OCI-LY1 (cell line): ENCODE results near the gene ANO2.
A peak's percentile ranks its signal among the peaks of the same experiment; 100 is the strongest.

Source experiments
- H2AFZ ChIP-seq: fragments of 200-600 bp; sonication (generic), shearing (Covaris generic); 2 replicates; pipeline ENCODE4 v1.6.0; 2014; ENCODE audit warnings: antibody characterized with exemption, mild to moderate bottlenecking, low read length
- H3F3A ChIP-seq: fragments of 200-600 bp; sonication (generic), shearing (Covaris generic); 2 replicates; pipeline ENCODE4 v1.6.0; 2014; ENCODE audit warnings: mild to moderate bottlenecking, antibody characterized with exemption, low read length, moderate library complexity; ENCODE audit not compliant: insufficient read depth
- H3K27ac ChIP-seq: fragments of 200-600 bp; sonication (generic); 2 replicates; pipeline ENCODE4 v1.5.1; 2014; ENCODE audit warnings: low read length, mixed run types, mild to moderate bottlenecking, low read depth; ENCODE audit not compliant: poor library complexity, severe bottlenecking
- H3K27me3 ChIP-seq: fragments of 200-600 bp; sonication (generic); 2 replicates; pipeline ENCODE4 v1.6.0; 2014; ENCODE audit warnings: antibody characterized with exemption, mild to moderate bottlenecking, low read length, moderate library complexity; ENCODE audit not compliant: insufficient read depth
- H3K36me3 ChIP-seq: fragments of 200-600 bp; sonication (generic); 2 replicates; pipeline ENCODE4 v1.6.1; 2014; ENCODE audit warnings: mild to moderate bottlenecking, antibody characterized with exemption, low read length, moderate library complexity, mixed read lengths; ENCODE audit not compliant: insufficient read depth
- H3K4me1 ChIP-seq: fragments of 200-600 bp; sonication (generic); 2 replicates; pipeline ENCODE4 v1.5.1; 2014; ENCODE audit warnings: mild to moderate bottlenecking, low read length, moderate library complexity; ENCODE audit not compliant: insufficient read depth, severe bottlenecking
- H3K4me2 ChIP-seq: fragments of 200-600 bp; sonication (generic), shearing (Covaris generic); 2 replicates; pipeline ENCODE4 v1.6.1; 2014; ENCODE audit warnings: low read length
- H3K4me3 ChIP-seq: fragments of 200-600 bp; sonication (generic); 2 replicates; pipeline ENCODE4 v1.5.1; 2014; ENCODE audit warnings: low read length, low read depth, mild to moderate bottlenecking, mixed read lengths; ENCODE audit not compliant: poor library complexity, severe bottlenecking
- H3K79me2 ChIP-seq: fragments of 200-600 bp; shearing (Covaris generic); 2 replicates; pipeline ENCODE4 v1.6.1; 2016; ENCODE audit warnings: mixed run types, low read length, mixed read lengths; ENCODE audit not compliant: insufficient read depth
- H3K9ac ChIP-seq: fragments of 200-600 bp; sonication (generic), shearing (Covaris generic); 2 replicates; pipeline ENCODE4 v1.6.1; 2014; ENCODE audit warnings: mild to moderate bottlenecking, low read length, mixed read lengths
- H3K9me2 ChIP-seq: fragments of 200-600 bp; sonication (generic), shearing (Covaris generic); 2 replicates; pipeline ENCODE4 v1.6.1; 2014; ENCODE audit warnings: low read depth, mild to moderate bottlenecking, low read length, mixed read lengths
- H3K9me3 ChIP-seq: fragments of 200-600 bp; shearing (Covaris generic); 2 replicates; pipeline ENCODE4 v1.6.1; 2014; ENCODE audit warnings: low read length, mixed read lengths
- H4K20me1 ChIP-seq: fragments of 200-600 bp; sonication (generic), shearing (Covaris generic); 2 replicates; pipeline ENCODE4 v1.6.0; 2016; ENCODE audit warnings: mild to moderate bottlenecking, low read length; ENCODE audit not compliant: insufficient read depth
- EZH2 ChIP-seq: fragments of 200-600 bp; sonication (generic), shearing (Covaris generic); IDR thresholded peaks from 2 replicates; pipeline ENCODE4 v1.8.0; 2017; ENCODE audit warnings: borderline replicate concordance, mixed run types, mild to moderate bottlenecking, antibody characterized with exemption, low read length, moderate library complexity, mixed read lengths
- TF ChIP-seq, protein P1 (sequence below): fragments of 200-600 bp; sonication (generic), shearing (Covaris generic); IDR thresholded peaks from 2 replicates; pipeline ENCODE4 v1.5.1; 2017; ENCODE audit warnings: mild to moderate bottlenecking, antibody characterized with exemption, low read length, moderate library complexity, mixed read lengths

Gene ANO2

GRCh38 chr12:5556946-5557673 is 387.9 kb downstream of the ANO2 start:
- 0 out of 2 replicates have a peak, but pooled peaks cover 3% of the 10 kb centered on the region for H3K9me3 ChIP-seq
- no peak overlapping the region for H3K9ac ChIP-seq
- H3K79me2 ChIP-seq: no peaks in the 10 kb centered on the region
- no peak overlapping the region for H3K4me3 ChIP-seq
- H3K4me2 ChIP-seq: no peak overlapping the region
- no peaks in the 10 kb centered on the region for H3F3A ChIP-seq
- TF ChIP-seq EZH2: no peak
- TF ChIP-seq, protein P1, sequence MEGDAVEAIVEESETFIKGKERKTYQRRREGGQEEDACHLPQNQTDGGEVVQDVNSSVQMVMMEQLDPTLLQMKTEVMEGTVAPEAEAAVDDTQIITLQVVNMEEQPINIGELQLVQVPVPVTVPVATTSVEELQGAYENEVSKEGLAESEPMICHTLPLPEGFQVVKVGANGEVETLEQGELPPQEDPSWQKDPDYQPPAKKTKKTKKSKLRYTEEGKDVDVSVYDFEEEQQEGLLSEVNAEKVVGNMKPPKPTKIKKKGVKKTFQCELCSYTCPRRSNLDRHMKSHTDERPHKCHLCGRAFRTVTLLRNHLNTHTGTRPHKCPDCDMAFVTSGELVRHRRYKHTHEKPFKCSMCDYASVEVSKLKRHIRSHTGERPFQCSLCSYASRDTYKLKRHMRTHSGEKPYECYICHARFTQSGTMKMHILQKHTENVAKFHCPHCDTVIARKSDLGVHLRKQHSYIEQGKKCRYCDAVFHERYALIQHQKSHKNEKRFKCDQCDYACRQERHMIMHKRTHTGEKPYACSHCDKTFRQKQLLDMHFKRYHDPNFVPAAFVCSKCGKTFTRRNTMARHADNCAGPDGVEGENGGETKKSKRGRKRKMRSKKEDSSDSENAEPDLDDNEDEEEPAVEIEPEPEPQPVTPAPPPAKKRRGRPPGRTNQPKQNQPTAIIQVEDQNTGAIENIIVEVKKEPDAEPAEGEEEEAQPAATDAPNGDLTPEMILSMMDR: no peak
- H3K27me3 ChIP-seq: no peaks in the 10 kb centered on the region
- H3K9me2 ChIP-seq: no peaks in the 10 kb centered on the region
- no peaks in the 10 kb centered on the region for H3K4me1 ChIP-seq
- no peaks in the 10 kb centered on the region for H3K36me3 ChIP-seq
- H2AFZ ChIP-seq: no peak overlapping the region
- H3K27ac ChIP-seq: no peak overlapping the region
- no peaks in the 10 kb centered on the region for H4K20me1 ChIP-seq

- no peak overlapping the region for H2AFZ ChIP-seq
Observed at GRCh38 chr12:5556033-5556614, 388.9 kb downstream of the ANO2 start.

DNA sequence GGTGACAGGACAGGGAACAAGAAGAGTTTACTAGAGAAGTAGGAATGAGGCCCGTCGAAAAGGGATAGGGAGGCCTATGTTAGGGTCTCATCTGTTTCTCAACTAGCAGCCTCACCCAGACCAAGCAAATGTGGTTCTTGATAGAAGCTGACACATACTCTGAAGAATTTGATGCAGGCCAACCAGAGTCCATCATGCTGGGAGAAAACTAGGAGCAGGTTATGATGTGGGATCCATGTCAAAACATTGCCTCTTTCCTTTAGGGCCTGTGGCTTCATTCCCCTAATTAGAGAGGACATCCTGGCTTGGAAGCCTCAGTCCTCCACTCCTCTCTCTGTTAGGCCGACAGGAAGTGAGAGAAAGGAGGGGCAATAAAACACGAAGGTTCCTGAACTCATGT is 390.3 kb downstream of the ANO2 start:
- TF ChIP-seq EZH2: no peak
- TF ChIP-seq, protein P1: no peak
- Histone ChIP-seq H3F3A (no peaks in the 10 kb centered on the region), H2AFZ (no peak overlapping the region)

More at GRCh38 chr12:5556033-5556614, 388.9 kb downstream of the ANO2 start:
- Histone ChIP-seq H3F3A (no peaks in the 10 kb centered on the region), H3K4me2 (no peak overlapping the region), H4K20me1 (no peaks in the 10 kb centered on the region), H3K9me2 (no peaks in the 10 kb centered on the region), H3K27ac (no peak overlapping the region), H3K27me3 (no peaks in the 10 kb centered on the region), H3K4me1 (no peaks in the 10 kb centered on the region), H3K9me3 (0 out of 2 replicates have a peak, but pooled peaks cover 3% of the 10 kb centered on the region), H3K9ac (no peak overlapping the region), H3K4me3 (no peak overlapping the region), H3K36me3 (no peaks in the 10 kb centered on the region), H3K79me2 (no peaks in the 10 kb centered on the region)
- no peak for TF ChIP-seq EZH2
- TF ChIP-seq, protein P1: peak; percentile 46; the same call in 1 of the 2 replicates

More for the DNA sequence above, 390.3 kb downstream of the ANO2 start:
- Histone ChIP-seq H3K4me3 (no peak overlapping the region), H3K36me3 (no peaks in the 10 kb centered on the region), H3K27me3 (no peaks in the 10 kb centered on the region), H3K9me3 (0 out of 2 replicates have a peak, but pooled peaks cover 3% of the 10 kb centered on the region), H3K9ac (no peak overlapping the region), H3K4me2 (no peak overlapping the region), H4K20me1 (no peaks in the 10 kb centered on the region), H3K4me1 (no peaks in the 10 kb centered on the region), H3K9me2 (no peaks in the 10 kb centered on the region), H3K79me2 (no peaks in the 10 kb centered on the region), H3K27ac (no peak overlapping the region)
